Left hindlimb (tissue), 1 donor: ENCODE measurements around the gene PDGFD.
A peak's percentile ranks its signal among the peaks of the same experiment; 100 is the strongest.

Source experiments
- DNase-seq: peaks from one replicate; pipeline ENCODE4 v3.0.0-alpha.2; 2018

The PDGFD gene

DNA sequence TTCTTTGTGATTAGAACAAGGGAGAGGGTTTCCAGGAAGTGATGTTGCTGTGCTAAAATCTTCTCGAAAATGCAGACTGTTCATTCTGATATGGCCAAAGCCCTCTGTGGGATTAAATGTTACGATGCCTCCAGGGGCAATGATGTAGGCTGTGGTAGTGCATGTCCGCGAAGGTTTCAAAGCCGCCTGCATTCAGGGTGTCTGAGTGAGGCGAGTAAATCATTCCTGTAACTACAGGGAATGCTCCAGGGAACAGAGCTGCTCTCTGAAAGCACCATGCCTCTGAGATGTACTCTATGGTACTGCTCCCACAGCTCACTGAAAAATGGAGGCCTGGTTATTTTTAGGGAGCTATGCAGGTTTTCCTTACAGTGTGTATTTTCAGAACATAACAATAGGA, 21.2 kb downstream of the PDGFD start:
- DNase-seq: peak; percentile 32

DNA sequence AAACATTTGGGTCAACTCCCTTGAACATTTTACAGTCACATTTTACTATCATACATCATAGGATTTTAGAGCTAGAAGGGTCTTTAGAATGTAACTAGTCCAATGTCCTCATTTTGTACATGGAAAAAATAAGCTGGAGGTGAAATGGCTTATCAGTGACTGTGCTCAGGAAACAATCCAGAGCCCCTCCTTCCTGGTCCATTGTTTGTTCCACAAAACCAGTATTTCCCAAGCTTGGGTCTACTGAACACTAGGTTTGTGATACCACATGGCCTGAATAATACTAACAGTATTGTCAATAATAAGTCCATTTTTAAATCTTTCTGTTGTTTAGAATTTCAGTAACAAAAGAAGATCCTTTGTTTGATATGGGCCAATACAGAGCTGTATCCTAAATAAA, 27.1 kb downstream of the PDGFD start:
- no peak for DNase-seq

DNA sequence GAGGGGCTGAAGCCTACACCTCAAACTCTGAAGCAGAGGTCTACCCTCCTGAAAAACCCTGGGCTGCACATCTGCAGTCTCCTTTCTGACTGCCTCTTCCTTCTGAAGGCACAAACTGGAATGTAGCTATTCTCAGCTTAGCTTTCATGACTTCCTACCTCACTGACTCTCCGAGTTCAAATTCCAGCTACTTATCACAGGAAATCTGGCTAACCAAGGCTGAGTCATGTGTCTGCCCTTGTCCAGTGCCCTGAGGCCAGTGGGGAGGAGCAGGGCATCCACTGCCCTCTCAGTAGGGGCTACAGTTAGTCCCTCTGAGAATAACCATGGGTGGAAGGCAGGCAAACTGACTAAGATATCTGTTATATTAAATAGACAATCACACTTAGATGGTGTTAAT, 29.2 kb downstream of the PDGFD start:
- DNase-seq: no peak

DNA sequence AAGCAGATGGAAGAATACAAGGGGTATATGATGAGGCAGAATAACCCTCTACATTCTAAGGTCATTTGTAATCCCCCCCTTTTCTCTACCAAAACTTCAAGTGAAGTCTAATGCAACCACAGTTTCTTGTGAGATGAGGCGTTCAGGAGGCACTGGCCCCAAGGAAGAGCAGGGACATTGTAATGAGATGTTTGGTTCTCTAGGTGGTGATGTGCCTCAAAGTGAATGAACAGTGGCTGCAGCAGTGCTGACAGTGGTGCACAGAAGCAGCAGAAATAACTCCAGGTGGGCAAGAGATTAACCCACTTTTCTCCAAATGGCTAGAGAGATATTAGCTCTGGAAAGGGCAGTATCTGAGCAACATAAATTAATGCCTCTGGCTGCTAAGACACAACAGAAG, 33.8 kb downstream of the PDGFD start:
- no peak for DNase-seq

DNA sequence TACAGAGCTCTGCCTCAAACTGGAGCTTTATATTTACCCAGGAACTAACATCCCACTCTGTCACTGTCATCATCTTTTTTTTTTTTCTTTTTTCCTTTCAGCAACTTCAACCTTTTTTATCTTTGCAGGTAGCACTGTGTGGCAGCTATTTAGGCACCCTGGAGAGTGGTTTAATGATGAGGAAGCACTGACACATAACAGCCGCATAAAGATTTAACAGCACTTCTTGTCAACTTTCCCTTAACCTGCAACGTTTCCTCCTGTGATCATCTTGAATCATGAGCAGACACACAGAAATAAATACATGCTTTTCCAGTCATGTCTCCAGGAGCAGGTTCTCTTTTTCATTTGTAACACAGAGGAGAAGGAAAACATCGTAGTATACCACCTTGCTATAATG, 34.8 kb downstream of the PDGFD start:
- DNase-seq: no peak

DNA sequence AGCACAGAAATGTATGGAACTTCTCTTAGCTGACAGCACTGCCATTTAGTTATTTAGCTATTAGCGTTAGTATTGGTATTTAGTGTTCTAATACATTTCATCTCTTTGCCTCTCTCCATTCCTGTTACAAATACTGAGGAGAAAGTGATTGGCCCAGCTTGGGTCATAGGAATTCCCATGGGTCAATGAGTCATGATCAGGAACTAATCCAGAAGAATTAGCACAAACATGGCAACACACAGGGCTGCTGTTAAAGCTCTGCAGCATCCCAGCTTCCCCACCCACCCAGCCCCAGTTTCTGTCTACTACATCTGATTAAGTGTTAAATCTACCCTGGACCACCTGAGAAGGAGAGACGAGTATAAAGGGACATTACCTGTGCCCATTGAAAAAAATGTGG, 36.1 kb downstream of the PDGFD start:
- DNase-seq: no peak

DNA sequence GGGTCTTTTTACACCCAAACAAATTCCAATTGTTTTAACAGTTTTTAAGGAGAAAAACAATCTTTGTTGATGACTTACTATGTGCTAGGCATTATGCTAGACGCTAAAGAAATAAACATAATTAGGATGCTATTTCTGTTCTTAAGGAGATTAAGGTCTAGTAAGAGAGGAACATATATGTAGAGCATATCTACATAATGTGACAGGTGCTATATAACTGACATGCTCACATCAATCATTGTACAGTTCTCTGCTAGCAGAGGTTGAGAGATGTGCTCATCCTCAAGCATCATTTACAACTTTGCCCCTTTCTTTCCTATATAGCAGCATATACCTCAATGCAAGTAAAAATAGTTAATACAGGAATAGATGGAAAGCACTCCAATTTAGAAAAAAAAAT, 37.5 kb downstream of the PDGFD start:
- no peak for DNase-seq

DNA sequence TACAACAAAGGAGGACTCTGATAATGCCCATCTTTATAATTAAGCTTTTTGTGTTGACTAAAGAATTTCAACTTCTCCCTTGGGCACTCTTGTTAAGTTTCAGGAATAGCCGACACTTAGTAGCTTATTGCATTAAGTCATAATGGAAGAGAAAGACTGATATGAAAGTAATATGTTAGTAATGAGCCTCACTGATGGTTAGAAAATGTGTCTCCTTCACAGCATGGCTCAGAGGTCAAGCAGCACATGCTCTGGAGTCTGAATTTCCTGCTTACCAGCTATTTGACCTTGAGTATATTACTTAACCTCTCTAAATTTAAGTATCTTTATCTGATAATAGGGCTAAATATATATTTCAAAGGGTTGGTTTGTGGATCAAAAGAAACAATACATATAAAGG, 39.0 kb downstream of the PDGFD start:
- DNase-seq: no peak

DNA sequence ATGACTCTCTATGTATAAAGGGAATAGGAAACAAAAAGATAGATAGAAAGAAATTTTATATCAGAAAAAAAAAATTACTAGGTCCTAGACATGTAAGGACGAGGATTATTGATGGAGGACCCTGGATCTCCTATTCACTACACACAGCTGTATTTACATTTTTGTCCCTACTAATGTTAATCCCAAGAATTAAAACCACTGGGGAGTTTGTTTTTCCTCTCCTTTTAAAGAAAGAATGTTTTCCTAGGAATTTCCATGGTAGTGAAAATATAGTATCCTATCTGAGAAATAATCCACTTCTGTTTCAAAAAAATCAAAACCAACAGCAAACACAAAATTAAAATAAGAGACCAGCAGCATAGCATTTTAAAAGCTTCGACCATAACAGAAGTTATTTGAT, 41.1 kb downstream of the PDGFD start:
- DNase-seq: no peak

DNA sequence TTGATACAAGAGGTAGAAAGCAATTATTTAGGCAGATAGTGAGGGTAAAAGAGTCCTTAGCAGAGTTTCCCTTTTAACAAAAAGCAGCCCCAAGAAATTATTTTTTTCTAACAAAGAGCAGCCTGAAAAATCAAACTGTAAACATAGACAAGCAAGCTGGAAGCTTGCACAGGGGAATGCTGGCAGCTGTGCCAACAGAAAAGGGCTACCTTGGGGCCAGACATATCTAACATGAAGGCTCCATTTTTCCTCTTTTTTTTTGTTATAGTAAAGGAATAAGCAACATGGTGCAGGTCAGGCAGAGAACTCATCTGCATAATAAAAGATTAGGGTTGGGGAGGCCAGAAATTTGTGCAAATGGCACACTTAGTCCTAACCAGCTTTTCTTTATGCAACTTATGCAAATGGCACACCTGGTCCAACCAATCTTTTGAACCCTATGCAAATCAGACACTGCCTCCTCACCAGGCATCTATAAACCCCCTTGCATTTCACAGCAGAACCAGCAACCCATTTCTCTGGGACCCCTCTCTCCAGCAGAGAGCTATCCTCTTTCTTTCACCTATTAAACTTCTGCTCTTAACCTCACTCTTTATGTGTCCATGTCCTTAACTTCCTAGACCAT, 41.8 kb downstream of the PDGFD start:
- DNase-seq: no peak

DNA sequence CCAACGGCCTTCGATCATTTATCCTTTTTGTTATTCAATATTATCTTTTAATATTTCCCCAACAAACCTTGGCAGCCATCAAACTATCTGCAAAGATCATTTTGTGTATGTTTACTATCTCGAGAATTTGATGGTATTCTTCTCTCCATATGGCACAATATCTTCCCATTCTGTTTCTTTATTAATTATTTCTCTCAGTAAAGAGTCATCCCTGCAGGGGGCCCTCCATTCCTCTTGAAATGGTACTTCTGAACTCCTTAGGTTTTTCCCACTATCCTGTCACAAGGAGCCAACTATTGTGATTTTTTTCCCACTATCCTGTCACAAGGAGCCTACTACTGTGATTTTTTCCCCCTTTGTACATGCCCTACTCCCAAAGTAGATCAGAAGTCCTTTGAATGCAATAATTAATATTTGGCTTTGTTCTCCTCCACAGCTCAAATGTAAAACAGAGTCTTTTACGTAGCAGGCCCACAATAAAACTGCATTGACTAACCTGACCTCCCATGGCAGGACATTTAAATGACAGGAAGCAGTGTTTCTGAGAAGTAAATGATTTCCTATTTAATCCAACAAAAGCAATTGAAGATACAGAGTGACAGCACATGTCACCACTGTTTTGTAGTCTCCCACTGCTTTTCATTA, 43.3 kb downstream of the PDGFD start:
- no peak for DNase-seq

DNA sequence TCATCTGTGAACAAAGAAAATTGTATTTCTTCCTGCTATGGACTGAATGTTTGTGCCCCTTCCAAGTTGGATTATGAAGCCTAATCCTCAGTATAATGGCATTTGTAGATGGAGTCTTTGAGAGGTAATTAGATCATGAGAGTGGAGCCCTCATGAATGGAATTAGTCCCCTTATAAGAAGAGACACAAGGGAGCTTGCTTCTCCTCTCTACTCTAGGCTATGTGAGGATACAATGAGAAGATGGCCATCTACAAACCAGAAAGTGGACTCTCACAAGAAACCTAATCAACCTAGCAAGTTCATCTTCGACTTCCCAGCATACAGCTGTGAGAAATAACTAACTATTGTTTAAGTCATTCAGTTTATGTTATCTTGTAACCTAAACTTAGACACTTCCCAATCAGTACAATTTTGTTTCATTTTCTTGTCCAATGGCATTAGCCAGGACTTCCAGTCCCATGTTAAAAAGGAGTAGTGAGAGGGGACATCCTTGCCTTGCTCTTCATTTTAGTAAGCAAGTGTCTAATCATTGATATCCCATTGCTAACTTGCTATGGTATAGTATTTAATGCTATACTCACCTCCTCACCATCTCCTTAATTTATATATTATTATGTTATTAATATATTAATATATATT, 45.7 kb downstream of the PDGFD start:
- no peak for DNase-seq

DNA sequence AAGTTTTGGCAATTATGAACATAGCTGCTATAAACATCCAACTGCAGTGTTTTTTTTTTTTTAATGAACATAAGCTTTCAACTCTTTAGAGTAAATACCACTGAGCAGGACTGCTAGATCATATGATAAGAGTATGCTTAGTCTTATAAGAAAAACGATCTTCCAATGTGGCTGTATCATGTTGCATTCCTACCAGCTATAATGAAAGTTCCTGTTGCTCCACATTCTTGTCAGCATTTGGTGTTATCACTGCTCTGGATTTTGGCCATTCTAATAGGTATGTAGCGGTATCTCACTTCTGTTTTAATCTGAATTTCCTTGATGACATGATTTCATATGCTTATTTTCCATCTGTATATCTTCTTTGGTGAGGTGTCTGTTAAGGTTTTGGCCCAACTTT, 50.4 kb downstream of the PDGFD start:
- no peak for DNase-seq

DNA sequence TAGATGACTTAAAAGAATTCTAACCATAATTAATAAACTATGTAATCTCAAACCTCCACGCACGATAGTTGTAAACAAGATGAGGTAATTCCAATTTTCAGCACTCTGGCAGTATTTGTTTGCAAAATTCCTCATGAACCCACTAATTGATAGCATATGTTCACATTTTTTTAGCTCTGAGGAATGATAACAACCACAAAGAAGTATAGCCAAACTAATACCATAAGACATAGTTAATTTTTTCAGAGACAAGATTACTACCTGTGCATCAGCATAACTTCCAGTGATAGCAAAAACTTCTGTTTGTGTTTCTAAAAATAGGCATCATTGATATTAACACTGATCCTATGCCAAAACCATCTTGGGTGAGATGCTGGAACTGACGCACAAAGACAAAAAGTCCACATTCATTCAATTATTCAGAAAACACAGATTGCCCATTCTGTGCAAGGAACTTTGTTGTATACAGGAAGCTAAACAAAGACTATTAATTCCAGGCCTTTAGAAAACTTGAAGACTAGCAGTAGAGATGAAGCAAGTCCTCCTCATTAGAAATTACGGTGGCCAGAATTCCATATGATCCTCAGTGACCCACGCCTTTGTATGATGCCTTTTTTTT, 57.7 kb downstream of the PDGFD start:
- DNase-seq: no peak

DNA sequence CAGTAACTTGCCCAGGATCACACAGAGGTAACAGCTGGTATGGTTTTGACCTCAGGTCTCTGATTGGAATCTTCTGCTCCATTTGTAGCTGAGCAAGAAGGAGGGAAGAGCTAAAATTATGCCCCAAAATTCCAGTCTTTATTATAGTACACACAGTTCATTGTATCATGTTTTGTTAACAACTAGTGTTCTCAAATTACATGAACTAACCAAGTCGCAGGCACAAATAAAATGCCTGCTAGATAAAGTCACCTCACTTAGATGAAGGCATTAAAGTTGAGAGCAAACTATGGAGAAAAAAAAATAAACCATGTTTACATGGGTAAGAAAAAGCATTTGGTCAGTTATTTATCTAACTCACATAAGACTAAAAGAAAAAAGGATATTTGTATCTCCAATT, 58.8 kb downstream of the PDGFD start:
- DNase-seq: no peak

DNA sequence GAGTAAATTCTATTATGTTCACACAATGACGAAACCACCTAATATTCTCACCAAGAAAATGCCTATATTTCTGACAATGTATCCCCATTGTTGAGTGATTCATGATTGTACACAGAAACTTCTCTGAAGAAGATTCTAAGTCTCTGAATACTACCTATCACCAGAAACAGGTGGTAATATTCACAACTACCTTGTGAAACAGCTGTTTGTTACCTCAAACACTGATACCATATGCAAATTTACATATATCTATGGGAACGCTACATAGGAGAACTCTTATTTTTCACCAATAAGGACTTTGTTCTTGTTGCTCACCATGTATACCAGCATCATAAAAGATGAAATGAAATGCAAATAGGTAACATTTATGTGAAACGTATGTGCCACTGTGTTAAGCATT, 59.3 kb downstream of the PDGFD start:
- no peak for DNase-seq

DNA sequence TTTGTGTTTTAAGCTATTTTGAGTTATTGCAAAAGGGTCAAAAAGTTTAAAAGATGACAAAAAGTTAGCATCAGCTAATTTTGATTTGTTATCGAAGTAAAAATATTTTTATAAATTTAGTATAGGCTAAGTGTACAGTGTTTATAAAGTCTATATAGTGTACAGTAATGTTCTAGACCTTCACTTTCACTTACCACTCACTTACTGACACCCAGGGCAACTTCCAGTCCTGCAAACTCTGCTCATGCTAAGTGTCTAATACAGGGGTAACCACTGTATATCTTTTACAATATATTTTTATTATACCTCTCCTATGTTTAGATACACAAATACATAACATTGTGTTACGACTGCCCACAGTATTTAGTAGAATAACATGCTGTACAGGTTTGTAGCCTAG, 59.7 kb downstream of the PDGFD start:
- no peak for DNase-seq

DNA sequence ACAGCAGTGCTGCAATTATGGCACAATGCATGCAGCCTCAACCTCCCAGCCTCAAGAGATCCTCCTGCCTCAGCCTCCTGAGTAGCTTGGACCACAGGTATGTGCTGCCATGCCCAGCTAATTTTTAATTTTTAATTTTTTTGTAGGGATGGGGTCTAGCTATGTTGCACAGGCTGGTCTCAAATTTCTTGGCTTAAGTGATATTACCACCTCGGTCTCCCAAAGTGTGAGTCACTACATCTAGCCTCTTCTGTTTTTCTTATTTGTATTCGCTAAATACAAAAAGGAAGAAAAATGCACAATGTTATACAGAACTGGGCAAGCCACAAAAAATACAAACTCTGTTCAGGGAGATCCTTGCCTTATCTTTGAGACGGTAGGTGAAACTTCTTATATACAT, 65.4 kb downstream of the PDGFD start:
- no peak for DNase-seq

DNA sequence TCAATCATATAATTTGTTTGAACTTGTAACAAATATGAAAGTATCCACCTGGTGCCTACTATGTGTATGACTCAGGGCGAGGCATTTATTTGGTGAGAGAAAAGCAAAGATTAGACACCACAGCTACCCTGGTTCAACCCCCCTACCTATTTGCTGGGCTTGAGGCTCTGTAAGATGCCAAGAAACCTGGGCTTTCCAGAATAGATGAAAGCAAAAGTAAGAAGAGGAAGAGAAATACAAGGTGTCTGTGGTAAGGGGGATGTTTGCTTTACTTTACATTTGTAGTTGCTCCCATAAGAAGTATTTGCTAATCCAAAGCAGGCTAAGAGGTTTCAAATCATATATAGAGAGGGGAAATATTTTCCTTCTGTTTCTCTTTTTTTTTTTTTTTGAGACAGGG, 65.8 kb downstream of the PDGFD start:
- no peak for DNase-seq

DNA sequence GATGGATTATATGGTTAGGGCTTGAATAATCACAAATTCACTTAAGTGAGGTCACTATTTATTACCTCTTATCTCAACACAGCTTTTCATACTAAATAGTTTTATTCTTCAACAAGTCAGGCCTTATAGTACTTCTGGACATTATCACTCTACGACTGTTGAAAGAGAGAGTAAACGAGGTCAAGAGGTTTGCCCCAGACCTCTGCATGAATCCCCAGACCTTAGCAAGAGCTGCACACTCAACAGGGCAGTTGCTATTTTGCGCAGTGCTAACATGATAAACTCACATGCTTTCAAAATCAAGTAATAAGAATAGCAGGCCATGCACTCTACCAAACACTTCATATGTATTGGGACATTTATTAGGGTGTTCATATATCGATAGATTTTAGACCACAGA, 67.0 kb downstream of the PDGFD start:
- DNase-seq: no peak

DNA sequence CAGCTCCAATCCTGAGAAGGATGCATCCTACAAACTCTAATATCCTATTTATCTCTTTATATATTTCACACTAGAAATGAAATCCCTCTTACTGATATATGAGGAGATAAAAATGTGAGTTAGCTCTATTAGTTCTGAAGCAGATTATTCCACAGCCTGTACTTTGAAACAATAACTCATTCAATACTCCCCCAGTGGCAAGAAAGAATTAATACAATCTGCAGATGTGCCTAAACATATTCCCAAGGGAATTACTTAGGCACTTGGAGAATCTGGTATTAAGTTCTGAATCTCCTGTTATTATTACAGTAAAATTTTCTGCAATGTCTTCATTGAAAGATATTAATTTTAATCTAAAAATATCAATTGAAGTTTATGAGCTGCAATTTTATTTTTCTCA, 68.2 kb downstream of the PDGFD start:
- no peak for DNase-seq

DNA sequence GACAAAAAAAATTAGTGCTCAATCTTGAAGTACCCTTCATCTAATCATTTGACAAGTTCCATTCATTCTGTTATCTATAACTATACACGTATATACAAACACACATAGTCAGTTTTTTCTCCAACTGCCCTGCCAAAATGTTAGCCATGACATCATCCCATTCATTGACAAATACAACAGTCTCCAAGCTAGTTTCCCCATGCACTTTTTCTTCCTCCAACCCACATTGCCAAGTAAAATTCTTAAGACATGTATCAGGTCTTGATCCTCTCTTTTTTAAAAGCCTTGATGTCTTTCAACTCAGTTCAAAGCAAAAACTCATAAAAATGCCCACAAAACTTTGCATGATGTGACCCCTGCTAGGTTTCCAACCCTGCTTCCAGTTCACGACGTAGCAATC, 69.4 kb downstream of the PDGFD start:
- no peak for DNase-seq

DNA sequence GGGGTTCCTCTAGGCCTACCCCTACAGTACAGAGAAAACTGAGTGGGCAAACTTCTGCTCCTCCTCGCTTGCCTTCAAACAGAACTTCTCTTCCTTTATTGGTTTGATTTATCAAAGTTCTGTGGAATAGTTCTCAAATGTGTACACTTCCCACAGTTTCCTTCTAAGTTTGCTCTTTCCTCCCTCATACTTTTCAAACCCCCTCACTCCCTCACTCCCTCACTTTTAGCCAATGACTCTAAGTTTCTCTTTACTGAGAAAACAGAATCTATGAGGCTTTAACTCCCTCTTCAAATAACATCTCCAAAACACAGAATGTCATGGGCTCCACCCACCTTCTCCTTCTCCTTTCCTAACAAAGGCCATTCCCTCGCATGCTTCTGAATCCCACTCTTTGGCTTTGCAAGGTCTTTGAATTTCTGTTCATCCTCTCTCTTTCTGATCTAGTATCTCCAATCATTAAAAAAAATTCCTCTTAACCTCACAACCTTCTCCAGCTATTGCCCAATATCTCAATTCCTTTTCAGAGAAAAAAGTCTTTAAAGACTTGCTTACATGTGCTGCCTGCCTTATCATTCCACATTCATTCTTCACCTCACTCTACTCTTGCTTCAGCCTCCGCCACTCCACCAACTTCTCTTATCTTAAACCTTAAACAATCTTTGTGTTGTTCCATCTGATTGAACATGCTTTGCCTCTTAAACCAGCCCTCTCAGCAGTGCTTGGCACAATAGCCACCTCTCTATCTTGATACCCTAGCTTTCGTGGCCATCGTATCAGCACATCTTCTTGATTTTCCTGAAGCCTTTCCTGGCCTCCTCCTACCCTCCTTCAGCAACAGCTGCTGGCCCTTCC, 70.3 kb downstream of the PDGFD start:
- no peak for DNase-seq
